K562 (cell line): ENCODE results near the gene XRN2.

Experiments used
- CTCF ChIP-seq, 3 experiments: IDR thresholded peaks in 2 of 3; conservative IDR thresholded peaks in 1 of 3; 2 replicates each; pipeline ENCODE4 v1.5.1; 2011 to 2012; ENCODE audit warnings: low read length in 3 of 3, mild to moderate bottlenecking in 3 of 3, control low read depth in 2 of 3, improper control_type of control experiment in 1 of 3, inconsistent platforms in 1 of 3, low read depth in 1 of 3, mixed read lengths in 1 of 3, moderate library complexity in 1 of 3; ENCODE audit not compliant: insufficient read depth in 2 of 3
- ETS2 ChIP-seq: IDR thresholded peaks from 2 replicates; pipeline ENCODE4 v1.6.1; 2016; ENCODE audit warnings: borderline replicate concordance, missing genetic modification characterization, mild to moderate bottlenecking, moderate library complexity, missing compliant biosample characterization; ENCODE audit not compliant: poor library complexity, severe bottlenecking
- POU5F1 ChIP-seq: fragments of 150-350 bp; IDR thresholded peaks from 2 replicates; pipeline ENCODE4 v1.6.1; 2014; ENCODE audit warnings: borderline replicate concordance, low read length, low read depth, mild to moderate bottlenecking; ENCODE audit not compliant: partially characterized antibody
- RFX7 ChIP-seq: fragments of 250-450 bp; sonication (Bioruptor Pico); IDR thresholded peaks from 2 replicates; pipeline ENCODE4 v1.5.1; 2021; ENCODE audit warnings: mild to moderate bottlenecking
- ZNF232 ChIP-seq: sonication (generic); formaldehyde crosslinking; IDR thresholded peaks from 2 replicates; pipeline ENCODE4 v1.8.0; 2022; ENCODE audit warnings: mild to moderate bottlenecking, missing genetic modification reagents
- ZNF384 ChIP-seq: IDR thresholded peaks from 2 replicates; pipeline ENCODE4 v1.6.1; 2012; ENCODE audit warnings: low read depth, low read length, improper control_type of control experiment
- ZNF449 ChIP-seq: fragments of 250-450 bp; sonication (Bioruptor Pico); IDR thresholded peaks from 2 replicates; pipeline ENCODE4 v1.8.0; 2022; ENCODE audit warnings: moderate library complexity, mild to moderate bottlenecking, inconsistent platforms
- TF ChIP-seq, protein P1 (sequence below), 2 experiments: fragments of 450-650 bp; formaldehyde crosslinking in 1 of 2; IDR thresholded peaks; 2 replicates each; pipeline versions ENCODE4 v1.4.0 to v1.6.1; 2014 to 2020; ENCODE audit warnings: mild to moderate bottlenecking in 2 of 2, borderline replicate concordance in 1 of 2, low read depth in 1 of 2
- TF ChIP-seq, protein P2 (sequence below): fragments of 450-650 bp; IDR thresholded peaks from 2 replicates; pipeline ENCODE4 v1.6.1; 2016; ENCODE audit warnings: mild to moderate bottlenecking
- TF ChIP-seq, protein P3 (sequence below): sonication (generic); IDR thresholded peaks from 2 replicates; pipeline ENCODE4 v1.6.1; 2016

DNA sequence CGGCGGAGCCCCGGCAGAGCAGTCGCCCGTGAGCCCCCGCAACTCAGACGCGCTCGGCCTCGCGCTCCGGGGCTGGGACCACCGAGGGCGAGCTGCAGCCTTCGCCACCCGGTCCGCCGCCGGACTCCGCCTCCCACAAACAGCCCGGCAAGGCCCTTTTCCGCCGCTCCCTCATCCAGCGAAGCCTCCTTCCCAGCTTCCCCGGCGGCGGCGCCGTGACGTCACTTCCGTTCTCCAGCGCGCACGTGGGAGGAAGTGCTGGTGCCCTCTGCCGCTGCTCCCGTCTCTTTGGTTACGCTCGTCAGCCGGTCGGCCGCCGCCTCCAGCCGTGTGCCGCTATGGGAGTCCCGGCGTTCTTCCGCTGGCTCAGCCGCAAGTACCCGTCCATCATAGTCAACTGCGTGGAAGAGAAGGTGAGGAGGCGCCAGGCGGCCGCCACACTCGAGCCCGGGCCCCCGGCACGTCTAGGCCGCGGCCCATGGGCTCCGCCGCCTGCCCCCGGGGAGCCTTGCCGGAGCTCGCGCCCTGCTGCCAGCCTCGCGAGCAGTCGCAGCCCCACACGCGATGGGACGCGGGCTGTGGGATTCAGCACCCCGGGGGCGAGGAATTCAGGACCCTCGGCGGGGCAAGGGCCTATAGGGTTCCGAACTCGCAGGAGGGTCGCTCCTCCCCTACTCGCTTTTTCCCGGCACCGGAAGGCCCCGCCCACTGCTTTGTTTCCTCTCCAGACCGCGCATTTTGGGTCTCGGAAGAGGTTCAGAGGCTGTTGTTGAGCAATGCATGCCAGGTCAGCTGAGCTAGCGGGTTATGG is at the start of gene XRN2:
- TF ChIP-seq RFX7 (CRISPR knock-in tag), result no peak
- no peak for TF ChIP-seq ZNF449 (CRISPR knock-in tag)
- no peak for TF ChIP-seq ZNF232 (CRISPR knock-in tag)
- TF ChIP-seq CTCF (IDR thresholded peaks at IDR 0.05 in 2 of 3, conservative IDR thresholded peaks at IDR 0.05 in 1 of 3; ENCODE audit: insufficient read depth in 2 of 3, low read depth in 1 of 3, low read length in 3 of 3), result no peak
- TF ChIP-seq ETS2 (tag), result no peak
- TF ChIP-seq ZNF384, result no peak
- TF ChIP-seq, protein P1, sequence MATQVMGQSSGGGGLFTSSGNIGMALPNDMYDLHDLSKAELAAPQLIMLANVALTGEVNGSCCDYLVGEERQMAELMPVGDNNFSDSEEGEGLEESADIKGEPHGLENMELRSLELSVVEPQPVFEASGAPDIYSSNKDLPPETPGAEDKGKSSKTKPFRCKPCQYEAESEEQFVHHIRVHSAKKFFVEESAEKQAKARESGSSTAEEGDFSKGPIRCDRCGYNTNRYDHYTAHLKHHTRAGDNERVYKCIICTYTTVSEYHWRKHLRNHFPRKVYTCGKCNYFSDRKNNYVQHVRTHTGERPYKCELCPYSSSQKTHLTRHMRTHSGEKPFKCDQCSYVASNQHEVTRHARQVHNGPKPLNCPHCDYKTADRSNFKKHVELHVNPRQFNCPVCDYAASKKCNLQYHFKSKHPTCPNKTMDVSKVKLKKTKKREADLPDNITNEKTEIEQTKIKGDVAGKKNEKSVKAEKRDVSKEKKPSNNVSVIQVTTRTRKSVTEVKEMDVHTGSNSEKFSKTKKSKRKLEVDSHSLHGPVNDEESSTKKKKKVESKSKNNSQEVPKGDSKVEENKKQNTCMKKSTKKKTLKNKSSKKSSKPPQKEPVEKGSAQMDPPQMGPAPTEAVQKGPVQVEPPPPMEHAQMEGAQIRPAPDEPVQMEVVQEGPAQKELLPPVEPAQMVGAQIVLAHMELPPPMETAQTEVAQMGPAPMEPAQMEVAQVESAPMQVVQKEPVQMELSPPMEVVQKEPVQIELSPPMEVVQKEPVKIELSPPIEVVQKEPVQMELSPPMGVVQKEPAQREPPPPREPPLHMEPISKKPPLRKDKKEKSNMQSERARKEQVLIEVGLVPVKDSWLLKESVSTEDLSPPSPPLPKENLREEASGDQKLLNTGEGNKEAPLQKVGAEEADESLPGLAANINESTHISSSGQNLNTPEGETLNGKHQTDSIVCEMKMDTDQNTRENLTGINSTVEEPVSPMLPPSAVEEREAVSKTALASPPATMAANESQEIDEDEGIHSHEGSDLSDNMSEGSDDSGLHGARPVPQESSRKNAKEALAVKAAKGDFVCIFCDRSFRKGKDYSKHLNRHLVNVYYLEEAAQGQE (IDR thresholded peaks at IDR 0.05; ENCODE audit: borderline replicate concordance), result no peak
- TF ChIP-seq, protein P1 (CRISPR knock-in tag; IDR thresholded peaks at IDR 0.05; ENCODE audit: low read depth), result no peak
- TF ChIP-seq, protein P2, sequence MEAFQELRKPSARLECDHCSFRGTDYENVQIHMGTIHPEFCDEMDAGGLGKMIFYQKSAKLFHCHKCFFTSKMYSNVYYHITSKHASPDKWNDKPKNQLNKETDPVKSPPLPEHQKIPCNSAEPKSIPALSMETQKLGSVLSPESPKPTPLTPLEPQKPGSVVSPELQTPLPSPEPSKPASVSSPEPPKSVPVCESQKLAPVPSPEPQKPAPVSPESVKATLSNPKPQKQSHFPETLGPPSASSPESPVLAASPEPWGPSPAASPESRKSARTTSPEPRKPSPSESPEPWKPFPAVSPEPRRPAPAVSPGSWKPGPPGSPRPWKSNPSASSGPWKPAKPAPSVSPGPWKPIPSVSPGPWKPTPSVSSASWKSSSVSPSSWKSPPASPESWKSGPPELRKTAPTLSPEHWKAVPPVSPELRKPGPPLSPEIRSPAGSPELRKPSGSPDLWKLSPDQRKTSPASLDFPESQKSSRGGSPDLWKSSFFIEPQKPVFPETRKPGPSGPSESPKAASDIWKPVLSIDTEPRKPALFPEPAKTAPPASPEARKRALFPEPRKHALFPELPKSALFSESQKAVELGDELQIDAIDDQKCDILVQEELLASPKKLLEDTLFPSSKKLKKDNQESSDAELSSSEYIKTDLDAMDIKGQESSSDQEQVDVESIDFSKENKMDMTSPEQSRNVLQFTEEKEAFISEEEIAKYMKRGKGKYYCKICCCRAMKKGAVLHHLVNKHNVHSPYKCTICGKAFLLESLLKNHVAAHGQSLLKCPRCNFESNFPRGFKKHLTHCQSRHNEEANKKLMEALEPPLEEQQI, result no peak
- TF ChIP-seq, protein P3, sequence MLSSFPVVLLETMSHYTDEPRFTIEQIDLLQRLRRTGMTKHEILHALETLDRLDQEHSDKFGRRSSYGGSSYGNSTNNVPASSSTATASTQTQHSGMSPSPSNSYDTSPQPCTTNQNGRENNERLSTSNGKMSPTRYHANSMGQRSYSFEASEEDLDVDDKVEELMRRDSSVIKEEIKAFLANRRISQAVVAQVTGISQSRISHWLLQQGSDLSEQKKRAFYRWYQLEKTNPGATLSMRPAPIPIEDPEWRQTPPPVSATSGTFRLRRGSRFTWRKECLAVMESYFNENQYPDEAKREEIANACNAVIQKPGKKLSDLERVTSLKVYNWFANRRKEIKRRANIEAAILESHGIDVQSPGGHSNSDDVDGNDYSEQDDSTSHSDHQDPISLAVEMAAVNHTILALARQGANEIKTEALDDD, result no peak
- TF ChIP-seq POU5F1, result no peak
